ENCODE results near the gene OSBPL6. TPM values are rescaled to one million over a fixed set of nuclear protein-coding genes. Genes with fewer than 3 reads are reported as not detected.

The OSBPL6 gene
- total and polyA plus RNA-seq, 9 of the 15 experiments (the other 6 are each of a cell fraction or from before 2014, with no cell fraction given): 3.4 to 12.7 (median 9.3) TPM

GRCh38 chr2:178279142-178279541 is 84.8 kb downstream of the OSBPL6 start:
- peak in 1 of 4 experiments; percentile 49 for DNase-seq (ENCODE audit: extremely low read depth in 1 of 4, low spot score in 3 of 4)
- 0 out of 3 replicates have a peak, but pooled peaks cover 3% of the 10 kb centered on the region for H3K79me2 ChIP-seq (ENCODE audit: control insufficient read depth, insufficient read depth, low read length)
- H3K9me3 ChIP-seq (replicated peaks; ENCODE audit: control insufficient read depth, insufficient read depth, low read depth, low read length): no peaks in the 10 kb centered on the region; the same call in 1 of the 2 replicates
- 37% methylated on average over 2 of the region's 2 CpGs for WGBS (ENCODE audit: insufficient coverage, low coverage, missing lambda C conversion rate)
- no TSS peak for BruUV-seq (replicated peaks)
- H2AFZ ChIP-seq (ENCODE audit: low read depth, low read length): no peak overlapping the region; the same call in 1 of the 2 replicates
- in situ Hi-C loops (cut with MboI): no loop called here
- no peak for FAIRE-seq
- peaks cover 16 to 50% of the 10 kb centered on the region in 2 experiments for H3K4me1 ChIP-seq (replicated peaks in 1 of 2; ENCODE audit: control insufficient read depth in 2 of 2, insufficient read depth in 2 of 2, low read length in 2 of 2)
- POLR2A ChIA-PET: interaction anchor here (0.9 kb wide), 1 partner anchor 9 kb away, joined by 3 read pairs; no protein-coding TSS in a partner anchor
- no peaks in the 10 kb centered on the region for H3K36me3 ChIP-seq (ENCODE audit: control insufficient read depth, insufficient read depth, low read length)
- H3K27me3 ChIP-seq (ENCODE audit: control insufficient read depth in 2 of 2, insufficient read depth in 2 of 2, low read length in 2 of 2): no peaks in the 10 kb centered on the region
- H3K9me1 ChIP-seq (ENCODE audit: control insufficient read depth, insufficient read depth, low read length): no peaks in the 10 kb centered on the region
- H3K4me2 ChIP-seq (ENCODE audit: insufficient read depth, low read length): no peak overlapping the region
- CTCF ChIA-PET (ENCODE audit: low intra/inter-chr PET ratio): interaction anchor here (0.9 kb wide), 1 partner anchor 147 kb away, joined by 3 read pairs; no protein-coding TSS in a partner anchor
- no peak overlapping the region for H3K4me3 ChIP-seq
- H3K27ac ChIP-seq (ENCODE audit: extremely low read depth, low read depth, low read length): no peak overlapping the region
- H3K9ac ChIP-seq (ENCODE audit: insufficient read depth in 1 of 2, low read depth in 2 of 2, low read length in 2 of 2): no peak overlapping the region
- no peaks in the 10 kb centered on the region for H4K20me1 ChIP-seq (replicated peaks; ENCODE audit: control insufficient read depth, insufficient read depth, low read length)
- intact Hi-C loops (cut with micrococcal nuclease): loop anchor here (10.0 kb wide), 1 partner anchor 294 kb away; no protein-coding TSS in a partner anchor
- no peak for ATAC-seq
- TF ChIP-seq MAFF (IDR thresholded peaks at IDR 0.05; ENCODE audit: low read length) (no peak), CBX3 (IDR thresholded peaks at IDR 0.05; ENCODE audit: borderline replicate concordance in 1 of 2, low read length in 2 of 2) (no peak), DDX20 (tag; IDR thresholded peaks at IDR 0.05; ENCODE audit: low read depth) (no peak), ZNF165 (CRISPR knock-in tag; IDR thresholded peaks at IDR 0.05; ENCODE audit: borderline replicate concordance) (no peak), ARID1B (IDR thresholded peaks at IDR 0.05) (0 out of 2 replicates have a peak, but pooled peaks have one; percentile 24), ZNF57 (CRISPR knock-in tag; IDR thresholded peaks at IDR 0.05) (no peak), SMARCE1 (IDR thresholded peaks at IDR 0.05) (peak; percentile 47; the same call in 1 of the 2 replicates), FUS (optimal IDR thresholded peaks at IDR 0.05; ENCODE audit: low read depth, low read length) (no peak), JUND (IDR thresholded peaks at IDR 0.05; ENCODE audit: borderline replicate concordance, low read depth, low read length) (0 out of 2 replicates have a peak, but pooled peaks have one; percentile 20), JUND (tag; IDR thresholded peaks at IDR 0.05; ENCODE audit: borderline replicate concordance, low read depth, low read length) (no peak), STAG1 (CRISPR knock-in tag; IDR thresholded peaks at IDR 0.05; ENCODE audit: borderline replicate concordance) (no peak)
- TF ChIP-seq, protein P1, sequence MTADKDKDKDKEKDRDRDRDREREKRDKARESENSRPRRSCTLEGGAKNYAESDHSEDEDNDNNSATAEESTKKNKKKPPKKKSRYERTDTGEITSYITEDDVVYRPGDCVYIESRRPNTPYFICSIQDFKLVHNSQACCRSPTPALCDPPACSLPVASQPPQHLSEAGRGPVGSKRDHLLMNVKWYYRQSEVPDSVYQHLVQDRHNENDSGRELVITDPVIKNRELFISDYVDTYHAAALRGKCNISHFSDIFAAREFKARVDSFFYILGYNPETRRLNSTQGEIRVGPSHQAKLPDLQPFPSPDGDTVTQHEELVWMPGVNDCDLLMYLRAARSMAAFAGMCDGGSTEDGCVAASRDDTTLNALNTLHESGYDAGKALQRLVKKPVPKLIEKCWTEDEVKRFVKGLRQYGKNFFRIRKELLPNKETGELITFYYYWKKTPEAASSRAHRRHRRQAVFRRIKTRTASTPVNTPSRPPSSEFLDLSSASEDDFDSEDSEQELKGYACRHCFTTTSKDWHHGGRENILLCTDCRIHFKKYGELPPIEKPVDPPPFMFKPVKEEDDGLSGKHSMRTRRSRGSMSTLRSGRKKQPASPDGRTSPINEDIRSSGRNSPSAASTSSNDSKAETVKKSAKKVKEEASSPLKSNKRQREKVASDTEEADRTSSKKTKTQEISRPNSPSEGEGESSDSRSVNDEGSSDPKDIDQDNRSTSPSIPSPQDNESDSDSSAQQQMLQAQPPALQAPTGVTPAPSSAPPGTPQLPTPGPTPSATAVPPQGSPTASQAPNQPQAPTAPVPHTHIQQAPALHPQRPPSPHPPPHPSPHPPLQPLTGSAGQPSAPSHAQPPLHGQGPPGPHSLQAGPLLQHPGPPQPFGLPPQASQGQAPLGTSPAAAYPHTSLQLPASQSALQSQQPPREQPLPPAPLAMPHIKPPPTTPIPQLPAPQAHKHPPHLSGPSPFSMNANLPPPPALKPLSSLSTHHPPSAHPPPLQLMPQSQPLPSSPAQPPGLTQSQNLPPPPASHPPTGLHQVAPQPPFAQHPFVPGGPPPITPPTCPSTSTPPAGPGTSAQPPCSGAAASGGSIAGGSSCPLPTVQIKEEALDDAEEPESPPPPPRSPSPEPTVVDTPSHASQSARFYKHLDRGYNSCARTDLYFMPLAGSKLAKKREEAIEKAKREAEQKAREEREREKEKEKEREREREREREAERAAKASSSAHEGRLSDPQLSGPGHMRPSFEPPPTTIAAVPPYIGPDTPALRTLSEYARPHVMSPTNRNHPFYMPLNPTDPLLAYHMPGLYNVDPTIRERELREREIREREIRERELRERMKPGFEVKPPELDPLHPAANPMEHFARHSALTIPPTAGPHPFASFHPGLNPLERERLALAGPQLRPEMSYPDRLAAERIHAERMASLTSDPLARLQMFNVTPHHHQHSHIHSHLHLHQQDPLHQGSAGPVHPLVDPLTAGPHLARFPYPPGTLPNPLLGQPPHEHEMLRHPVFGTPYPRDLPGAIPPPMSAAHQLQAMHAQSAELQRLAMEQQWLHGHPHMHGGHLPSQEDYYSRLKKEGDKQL (CRISPR knock-in tag; IDR thresholded peaks at IDR 0.05; ENCODE audit: borderline replicate concordance): no peak
- TF ChIP-seq, protein P2, sequence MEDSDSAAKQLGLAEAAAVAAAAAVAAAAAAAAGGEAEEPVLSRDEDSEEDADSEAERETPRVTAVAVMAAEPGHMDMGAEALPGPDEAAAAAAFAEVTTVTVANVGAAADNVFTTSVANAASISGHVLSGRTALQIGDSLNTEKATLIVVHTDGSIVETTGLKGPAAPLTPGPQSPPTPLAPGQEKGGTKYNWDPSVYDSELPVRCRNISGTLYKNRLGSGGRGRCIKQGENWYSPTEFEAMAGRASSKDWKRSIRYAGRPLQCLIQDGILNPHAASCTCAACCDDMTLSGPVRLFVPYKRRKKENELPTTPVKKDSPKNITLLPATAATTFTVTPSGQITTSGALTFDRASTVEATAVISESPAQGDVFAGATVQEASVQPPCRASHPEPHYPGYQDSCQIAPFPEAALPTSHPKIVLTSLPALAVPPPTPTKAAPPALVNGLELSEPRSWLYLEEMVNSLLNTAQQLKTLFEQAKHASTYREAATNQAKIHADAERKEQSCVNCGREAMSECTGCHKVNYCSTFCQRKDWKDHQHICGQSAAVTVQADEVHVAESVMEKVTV (CRISPR knock-in tag; IDR thresholded peaks at IDR 0.05): peak; percentile 7; the same call in 1 of the 2 replicates
- TF ChIP-seq, protein P3, sequence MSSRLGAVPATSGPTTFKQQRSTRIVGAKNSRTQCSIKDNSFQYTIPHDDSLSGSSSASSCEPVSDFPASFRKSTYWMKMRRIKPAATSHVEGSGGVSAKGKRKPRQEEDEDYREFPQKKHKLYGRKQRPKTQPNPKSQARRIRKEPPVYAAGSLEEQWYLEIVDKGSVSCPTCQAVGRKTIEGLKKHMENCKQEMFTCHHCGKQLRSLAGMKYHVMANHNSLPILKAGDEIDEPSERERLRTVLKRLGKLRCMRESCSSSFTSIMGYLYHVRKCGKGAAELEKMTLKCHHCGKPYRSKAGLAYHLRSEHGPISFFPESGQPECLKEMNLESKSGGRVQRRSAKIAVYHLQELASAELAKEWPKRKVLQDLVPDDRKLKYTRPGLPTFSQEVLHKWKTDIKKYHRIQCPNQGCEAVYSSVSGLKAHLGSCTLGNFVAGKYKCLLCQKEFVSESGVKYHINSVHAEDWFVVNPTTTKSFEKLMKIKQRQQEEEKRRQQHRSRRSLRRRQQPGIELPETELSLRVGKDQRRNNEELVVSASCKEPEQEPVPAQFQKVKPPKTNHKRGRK (tag; IDR thresholded peaks at IDR 0.05): no peak
